CD4-positive, alpha-beta T cell treated with Interferon alpha-2 for 1 hour (primary cell): ENCODE results near the gene RAB40B.

Source experiments
- DNase-seq, 2 donors: peaks; one replicate each; pipeline ENCODE4 v3.0.0-alpha.2; 2020 to 2022

Gene RAB40B

GRCh38 chr17:82648165-82648668, 50.3 kb downstream of the RAB40B start, which contains the start of gene WDR45B:
Gene WDR45B (minus strand): TSS chr17:82648444. CDS start chr17:82648340, 104 bp downstream.
- peak; percentile 91 for DNase-seq

GRCh38 chr17:82647593-82648164, 50.8 kb downstream of the RAB40B start:
- peak; percentile 13 to 59 for DNase-seq

- DNase-seq: no peak
These were observed 53.0 kb downstream of the RAB40B start for GRCh38 chr17:82645516-82645915.

- DNase-seq: no peak
These were observed 54.4 kb downstream of the RAB40B start for GRCh38 chr17:82644148-82644547.

GRCh38 chr17:82642022-82642421, 56.5 kb downstream of the RAB40B start:
- DNase-seq: no peak

- no peak for DNase-seq
These were observed 58.5 kb downstream of the RAB40B start for GRCh38 chr17:82640036-82640435.

- DNase-seq: no peak
These were observed 58.9 kb downstream of the RAB40B start for GRCh38 chr17:82639628-82640027.

GRCh38 chr17:82638183-82638773, 60.2 kb downstream of the RAB40B start:
- no peak for DNase-seq

GRCh38 chr17:82636626-82637598, 61.6 kb downstream of the RAB40B start:
- DNase-seq: no peak

GRCh38 chr17:82633343-82633742, 65.2 kb downstream of the RAB40B start:
- no peak for DNase-seq

GRCh38 chr17:82632451-82632850, 66.0 kb downstream of the RAB40B start:
- no peak for DNase-seq

- DNase-seq: no peak
These were observed 67.0 kb downstream of the RAB40B start for GRCh38 chr17:82631544-82631943.

GRCh38 chr17:82630212-82630611, 68.3 kb downstream of the RAB40B start:
- no peak for DNase-seq

GRCh38 chr17:82629748-82630147, 68.8 kb downstream of the RAB40B start:
- no peak for DNase-seq

GRCh38 chr17:82627405-82627804, 71.1 kb downstream of the RAB40B start:
- DNase-seq: no peak

- DNase-seq: no peak
These were observed 74.8 kb downstream of the RAB40B start for GRCh38 chr17:82623707-82624106.

GRCh38 chr17:82619641-82620040, 78.9 kb downstream of the RAB40B start:
- DNase-seq: no peak

- no peak for DNase-seq
These were observed 79.3 kb downstream of the RAB40B start for GRCh38 chr17:82619211-82619610.

- DNase-seq: no peak
These were observed 82.3 kb downstream of the RAB40B start for GRCh38 chr17:82616021-82616711.

- no peak for DNase-seq
These were observed 83.1 kb downstream of the RAB40B start for GRCh38 chr17:82615084-82616020.

- no peak for DNase-seq
These were observed 84.3 kb downstream of the RAB40B start for GRCh38 chr17:82614095-82614631.
